Heart right ventricle (tissue), 16 donors: Measurements from ENCODE around the gene ITGB6. TPM values are rescaled to one million over a fixed set of nuclear protein-coding genes. Genes with fewer than 3 reads are reported as not detected.
"Not testable (repeated sequence)": the region's sequence is repeated elsewhere in the genome, so short reads cannot be mapped to it uniquely, and the experiment has no call there.

Source experiments
- ATAC-seq, 8 donors: fragments of 200-7000 bp; cut with Tn5 transposase; one replicate each; pipeline ENCODE4 v1.9.1; 2020; ENCODE audit warnings: mild to moderate bottlenecking in 8 of 8, moderate library complexity in 8 of 8, moderate number of reproducible peaks in 1 of 8
- DNase-seq, 2 donors: peaks; one replicate each; pipeline ENCODE4 v3.0.0-alpha.2; 2020
- H3K27ac ChIP-seq, 10 donors: fragments of 200-600 bp; sonication (generic) in 2 of 10; one replicate each; pipeline versions ENCODE4 v1.5.0 to v1.8.0; 2020 to 2022; ENCODE audit warnings: mild to moderate bottlenecking in 3 of 10
- H3K27me3 ChIP-seq, 7 donors: fragments of 200-600 bp; one replicate each; pipeline ENCODE4 v1.8.0; 2021 to 2022; ENCODE audit warnings: mild to moderate bottlenecking in 2 of 7
- H3K36me3 ChIP-seq, 9 donors: fragments of 200-600 bp; sonication (generic) in 1 of 9; one replicate each; pipeline versions ENCODE4 v1.5.0 to v1.8.0; 2020 to 2022; ENCODE audit warnings: mild to moderate bottlenecking in 2 of 9
- H3K4me1 ChIP-seq, 9 donors: fragments of 200-600 bp; sonication (generic) in 1 of 9; one replicate each; pipeline versions ENCODE4 v1.5.0 to v1.8.0; 2020 to 2022; ENCODE audit warnings: mild to moderate bottlenecking in 4 of 9
- H3K4me3 ChIP-seq, 10 donors: fragments of 200-600 bp; sonication (generic) in 2 of 10; one replicate each; pipeline versions ENCODE4 v1.5.0 to v1.8.0; 2020 to 2022; ENCODE audit warnings: mild to moderate bottlenecking in 7 of 10, moderate library complexity in 2 of 10
- H3K9me3 ChIP-seq, 11 donors: fragments of 200-600 bp in 10 of 11; sonication (generic) in 2 of 11; one replicate each; pipeline versions ENCODE4 v1.5.0 to v1.8.0; 2013 to 2022; ENCODE audit warnings: mild to moderate bottlenecking in 2 of 11, control low read depth in 1 of 11, moderate library complexity in 1 of 11
- CTCF ChIP-seq, 9 donors: fragments of 200-600 bp; sonication (generic) in 2 of 9; IDR thresholded peaks; one replicate each; pipeline versions ENCODE4 v1.5.0 to v1.8.0; 2021 to 2022; ENCODE audit warnings: antibody characterized with exemption in 9 of 9, mild to moderate bottlenecking in 5 of 9, moderate library complexity in 1 of 9
- WGBS, 2 donors: extraction: QIAGEN DNeasy Blood & Tissue Kit; methylation state at CpG; one replicate each; pipeline ENCODE4 v1.1.7; 2013; ENCODE audit warnings: inconsistent platforms in 1 of 2; 5-methylcytosine and 5-hydroxymethylcytosine counted together
- intact Hi-C, 10 donors: fragments of 100-400 bp; cut with DNase I; formaldehyde crosslinking; loops; one replicate each; pipeline versions ENCODE4 v1.11.1 to v1.14.2; 2022
- polyA plus RNA-seq, 2 donors: library from polyadenylated mRNA; stranded (reverse); fragments of 200-250 nt; gene quantifications; one replicate each; pipeline ENCODE4 v1.2.3, GENCODE V29; 2013
- total RNA-seq, 10 donors: library from RNA; stranded (reverse); fragmentation: NEBNext Ultra II Directional in 3 of 10; extraction: Animal tissue kit (Norgen Biotek cat#: 25700) in 3 of 10; gene quantifications; one replicate each; pipeline versions ENCODE4 v1.2.1 to v1.2.4, GENCODE V29; 2021 to 2023
- donor health status: Arrhythmogenic right ventricular cardiomyopathy.
- donor health status: ischemic (EF 13 %, LVEDD 7.1; RV severe dilation, severe dysfunction).
- donor health status: healthy with polysubstance abuse.
- donor health status: DM: no; HTN: yes; CAD: no.
- donor health status: DM: no; HTN: no; CAD: no.
- donor health status: ischemic (EF 25% LVEDD 6.9; RV normal size, moderate dysfunction).
- donor health status: ischemic (EF 25% LVEDD 5.7; RV mildly dilated, moderate dysfunction).
- donor health status: healthy.
- donor health status: DM: yes; HTN: yes; CAD: no.
- donor health status: Ischemic cardiomyopathy.
- donor health status: ischemic (EF 35%, LVEDD 5.7; RV mildly dilated, moderate dysfunction).
- donor health status: nonischemic (EF 11% LVEDD 7.7; RV severe dilation, severe dysfunction).
- donor health status: DM: yes; HTN: yes; CAD: no.
- donor health status: PGD.
- donor health status: ischemic (EF 29% LVEDD 5.4; RV normal size, mild dysfunction).
- donor health status: nonischemic (EF 23%, LVEDD 6.1; RV moderate dilation, normal function).

The ITGB6 gene
- total and polyA plus RNA-seq, 12 donors, result 0.09 to 3.5 (median 1.2) TPM

- no peaks in the 10 kb centered on the region for H3K27me3 ChIP-seq
- WGBS, 2 donors, result 59 to 78% methylated on average over 2 of the region's 2 CpGs
- H3K36me3 ChIP-seq, result no peaks in the 10 kb centered on the region
- no peak for ATAC-seq
- H3K4me1 ChIP-seq, result peaks cover 0 to 7% (median 0%) of the 10 kb centered on the region in 9 donors
- no peak for TF ChIP-seq CTCF (IDR thresholded peaks at IDR 0.05)
- intact Hi-C loops, result no loop called here
- no peak overlapping the region for H3K4me3 ChIP-seq
- no peak overlapping the region for H3K27ac ChIP-seq
- H3K9me3 ChIP-seq, result no peaks in the 10 kb centered on the region
- DNase-seq, result no peak
These were observed 35.0 kb downstream of the ITGB6 start for GRCh38 chr2:160165081-160165480.

GRCh38 chr2:160157861-160158829 lies 41.9 kb downstream of the ITGB6 start:
- peak overlapping the region in 2 of 10 donors; percentile 16 to 23 for H3K4me3 ChIP-seq
- ATAC-seq, result peak in 4 of 8 donors; percentile 7 to 79 (median 58)
- peaks cover 0 to 11% (median 5%) of the 10 kb centered on the region in 9 donors for H3K4me1 ChIP-seq
- intact Hi-C loops, result no loop called here
- TF ChIP-seq CTCF (IDR thresholded peaks at IDR 0.05), result no peak
- H3K27me3 ChIP-seq, result no peaks in the 10 kb centered on the region
- H3K9me3 ChIP-seq, result peaks cover 0 to under 1% (median 0%) of the 10 kb centered on the region in 11 donors
- H3K36me3 ChIP-seq, result no peaks in the 10 kb centered on the region
- no peak for DNase-seq
- peak overlapping the region in 1 of 10 donors; percentile 17 for H3K27ac ChIP-seq
- WGBS, 2 donors, result 45 to 50% methylated on average over 13 of the region's 13 CpGs

- no peak overlapping the region for H3K27ac ChIP-seq
- WGBS, 2 donors, result 81 to 89% methylated on average over 2 of the region's 2 CpGs
- ATAC-seq (peak in 1 of 8 donors; percentile 33), DNase-seq (no peak)
- H3K4me1 ChIP-seq, result peaks cover 0 to 11% (median 5%) of the 10 kb centered on the region in 9 donors
- TF ChIP-seq CTCF (IDR thresholded peaks at IDR 0.05), result no peak
- no peaks in the 10 kb centered on the region for H3K36me3 ChIP-seq
- H3K27me3 ChIP-seq, result no peaks in the 10 kb centered on the region
- H3K4me3 ChIP-seq, result no peak overlapping the region
- peaks cover 0 to 3% (median 0%) of the 10 kb centered on the region in 11 donors for H3K9me3 ChIP-seq
- intact Hi-C loops, result no loop called here
These were observed 43.4 kb downstream of the ITGB6 start for GRCh38 chr2:160156665-160157064.

GRCh38 chr2:160156100-160156499 lies 44.0 kb downstream of the ITGB6 start:
- Histone ChIP-seq H3K4me1 (peaks cover 0 to 11% (median 5%) of the 10 kb centered on the region in 9 donors), H3K9me3 (peaks cover 0 to 3% (median 0%) of the 10 kb centered on the region in 11 donors), H3K36me3 (no peaks in the 10 kb centered on the region), H3K27me3 (no peaks in the 10 kb centered on the region), H3K27ac (no peak overlapping the region), H3K4me3 (no peak overlapping the region)
- intact Hi-C loops, result no loop called here
- no peak for ATAC-seq
- WGBS, 2 donors, result 88 to 90% methylated on average over 4 of the region's 4 CpGs
- DNase-seq, result no peak
- TF ChIP-seq CTCF (IDR thresholded peaks at IDR 0.05), result peak in 1 of 9 donors; percentile 6

- not testable (repeated sequence) for H3K9me3 ChIP-seq, H3K36me3 ChIP-seq, H3K4me1 ChIP-seq, ATAC-seq, H3K27ac ChIP-seq, H3K4me3 ChIP-seq, H3K27me3 ChIP-seq, DNase-seq
- intact Hi-C loops, result loop anchor here in 1 of 10 donors (10.0 kb wide), 1 partner anchor 116 kb away; no protein-coding TSS in a partner anchor
- 82 to 86% methylated on average over 8 of the region's 8 CpGs for WGBS, 2 donors
These were observed 51.7 kb downstream of the ITGB6 start for GRCh38 chr2:160148419-160148818.
